ENCODE results near the gene ATAD3B. TPM values are rescaled to one million over a fixed set of nuclear protein-coding genes. Genes with fewer than 3 reads are reported as not detected.
"Not testable (repeated sequence)": the region's sequence is repeated elsewhere in the genome, so short reads cannot be mapped to it uniquely, and the experiment has no call there.

Gene ATAD3B
- total and polyA plus RNA-seq, 2 experiments from 2014 or later: 11.6 to 20.2 TPM

DNA sequence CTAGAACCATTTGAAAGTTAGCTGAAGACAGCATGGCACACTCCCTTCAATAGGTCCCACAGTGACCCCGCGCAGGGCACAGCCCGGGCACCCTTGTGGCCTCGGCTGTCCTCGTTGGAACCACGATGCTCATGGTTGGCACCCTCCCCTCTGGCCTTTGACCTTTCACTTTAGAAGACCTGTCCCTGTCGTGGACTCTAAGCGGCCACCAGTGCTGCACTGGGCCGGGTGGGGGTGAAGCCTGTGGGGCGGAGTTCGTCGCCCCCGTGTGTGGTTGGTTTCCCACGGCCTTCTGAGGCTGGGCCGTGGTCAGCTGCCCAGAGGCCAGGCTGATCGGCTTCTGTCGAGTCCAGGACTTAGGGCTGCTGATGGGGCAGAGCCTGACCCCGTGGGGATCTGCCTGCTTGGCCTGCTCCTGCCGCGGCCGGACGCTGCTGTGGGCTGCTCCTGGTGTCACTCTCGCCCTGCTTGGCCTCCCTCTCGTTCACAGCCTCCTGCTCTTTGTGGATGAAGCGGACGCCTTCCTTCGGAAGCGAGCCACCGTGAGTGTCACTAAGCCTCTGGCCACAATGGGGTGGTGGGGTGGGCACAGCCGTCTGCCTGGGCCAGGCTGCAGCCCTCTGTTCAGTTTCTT lies 53.3 kb downstream of the ATAD3B start:
- H3K27ac ChIP-seq; H3F3A ChIP-seq (ENCODE audit: insufficient read depth); DNase-seq; H3K4me3 ChIP-seq; H3K9me3 ChIP-seq (ENCODE audit: low read depth); H3K9me2 ChIP-seq (ENCODE audit: insufficient read depth); H3K9ac ChIP-seq; H3K4me1 ChIP-seq (ENCODE audit: insufficient read depth); in situ Hi-C loops (cut with MboI); H3K27me3 ChIP-seq (replicated peaks; ENCODE audit: insufficient read depth); H3K4me2 ChIP-seq (ENCODE audit: unreplicated experiment); H2AFZ ChIP-seq; H4K20me1 ChIP-seq (ENCODE audit: insufficient read depth); H3K36me3 ChIP-seq (ENCODE audit: low read depth): not testable (repeated sequence)
- WGBS, 2 experiments (ENCODE audit: low coverage in 1 of 2, low lambda C conversion rate in 2 of 2, missing lambda C conversion rate in 2 of 2): 93 to 97% methylated on average over 23 to 25 of the region's 30 CpGs
- H3K79me2 ChIP-seq (ENCODE audit: insufficient read depth): peaks cover 14% of the 10 kb centered on the region; the same call in 1 of the 2 replicates

DNA sequence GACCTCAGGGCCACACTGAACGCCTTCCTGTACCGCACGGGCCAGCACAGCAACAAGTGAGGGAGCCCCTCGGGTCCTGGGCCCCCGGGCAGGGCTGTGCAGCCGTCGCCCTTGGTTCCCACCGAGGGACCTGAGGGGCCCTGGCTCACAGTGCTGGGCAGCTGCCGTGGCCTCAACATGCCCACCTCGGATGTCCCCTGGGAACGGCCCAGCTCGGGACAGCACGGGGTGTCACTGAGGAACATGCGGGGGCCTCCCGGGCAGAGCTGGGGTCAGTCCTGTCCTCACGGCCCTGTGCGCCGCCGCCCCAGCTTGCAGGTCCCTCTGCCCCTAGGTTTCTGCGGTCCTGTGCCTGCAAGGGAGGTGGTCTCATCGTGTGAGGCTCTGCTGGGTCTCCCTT lies 54.9 kb downstream of the ATAD3B start:
- in situ Hi-C loops (cut with MboI); H2AFZ ChIP-seq; H3K4me3 ChIP-seq: not testable (repeated sequence)

DNA sequence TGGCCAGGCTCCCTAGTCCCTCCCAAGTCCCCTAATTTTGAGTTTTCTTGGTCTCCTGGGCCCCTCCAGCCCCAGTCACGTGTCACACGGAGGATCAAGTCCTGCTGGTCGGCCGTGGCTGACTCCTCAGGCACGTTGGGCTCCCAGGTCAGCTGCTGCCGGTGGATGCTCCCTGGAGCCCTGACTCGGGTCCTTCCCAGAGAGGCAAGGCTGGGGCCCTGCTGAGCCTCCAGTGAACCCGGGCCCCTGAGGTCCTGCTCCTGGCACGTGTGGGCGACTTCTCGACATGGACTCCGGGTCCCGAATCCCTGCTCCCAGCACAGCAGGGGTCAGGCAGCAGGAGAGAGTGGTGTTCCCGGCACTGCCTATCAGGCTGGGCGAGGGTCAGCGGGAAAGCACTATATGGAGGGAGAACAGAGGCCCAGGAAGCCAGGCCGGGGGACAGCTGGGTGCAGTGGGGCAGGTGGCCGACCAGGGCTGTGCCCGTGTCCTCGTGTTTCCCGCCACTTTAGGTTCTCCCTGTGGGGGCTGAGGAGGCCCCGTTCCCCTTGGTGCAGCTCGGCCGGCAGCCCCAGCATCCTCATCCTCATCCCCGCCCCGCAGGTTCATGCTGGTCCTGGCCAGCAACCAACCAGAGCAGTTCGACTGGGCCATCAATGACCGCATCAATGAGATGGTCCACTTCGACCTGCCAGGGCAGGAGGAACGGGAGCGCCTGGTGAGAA lies 55.7 kb downstream of the ATAD3B start:
- TF ChIP-seq EZH2phosphoT487 (IDR thresholded peaks at IDR 0.05; ENCODE audit: insufficient read depth, low read depth): no peak
- TF ChIP-seq EZH2 (IDR thresholded peaks at IDR 0.05; ENCODE audit: insufficient read depth, poor library complexity, severe bottlenecking): no peak
- no peak overlapping the region for H3K4me3 ChIP-seq
- H3K79me2 ChIP-seq (ENCODE audit: insufficient read depth): 0 out of 2 replicates have a peak, but pooled peaks cover 6% of the 10 kb centered on the region
- no peak for DNase-seq
- no peaks in the 10 kb centered on the region for H3K4me1 ChIP-seq (ENCODE audit: insufficient read depth)
- H3K9ac ChIP-seq: no peak overlapping the region
- H3K9me2 ChIP-seq (ENCODE audit: insufficient read depth): no peaks in the 10 kb centered on the region
- no peaks in the 10 kb centered on the region for H4K20me1 ChIP-seq (ENCODE audit: insufficient read depth)
- WGBS, 2 experiments (ENCODE audit: low coverage in 1 of 2, low lambda C conversion rate in 2 of 2, missing lambda C conversion rate in 2 of 2): 93 to 98% methylated on average over 20 to 31 of the region's 31 CpGs
- peaks cover 12% of the 10 kb centered on the region; the same call in 1 of the 2 replicates for H3F3A ChIP-seq (ENCODE audit: insufficient read depth)
- H3K36me3 ChIP-seq (ENCODE audit: low read depth): peaks cover 12% of the 10 kb centered on the region; the same call in 1 of the 2 replicates
- no peak overlapping the region for H3K27ac ChIP-seq
- no peaks in the 10 kb centered on the region for H3K27me3 ChIP-seq (replicated peaks; ENCODE audit: insufficient read depth)
- in situ Hi-C loops (cut with MboI): no loop called here
- no peaks in the 10 kb centered on the region for H3K9me3 ChIP-seq (ENCODE audit: low read depth)
- H3K4me2 ChIP-seq (ENCODE audit: unreplicated experiment): no peak overlapping the region
- H2AFZ ChIP-seq: no peak overlapping the region

More for the DNA sequence above, 54.9 kb downstream of the ATAD3B start:
- H3K27me3 ChIP-seq (replicated peaks; ENCODE audit: insufficient read depth); DNase-seq; H3K9ac ChIP-seq; H3K27ac ChIP-seq; H3K9me3 ChIP-seq (ENCODE audit: low read depth); H4K20me1 ChIP-seq (ENCODE audit: insufficient read depth); H3K4me2 ChIP-seq (ENCODE audit: unreplicated experiment); H3K4me1 ChIP-seq (ENCODE audit: insufficient read depth); H3K9me2 ChIP-seq (ENCODE audit: insufficient read depth); H3F3A ChIP-seq (ENCODE audit: insufficient read depth): not testable (repeated sequence)
- H3K79me2 ChIP-seq (ENCODE audit: insufficient read depth): 0 out of 2 replicates have a peak, but pooled peaks cover 12% of the 10 kb centered on the region
- H3K36me3 ChIP-seq (ENCODE audit: low read depth): peaks cover 12% of the 10 kb centered on the region; the same call in 1 of the 2 replicates
- 93 to 99% methylated on average over 12 to 13 of the region's 21 CpGs for WGBS, 2 experiments (ENCODE audit: low coverage in 1 of 2, low lambda C conversion rate in 2 of 2, missing lambda C conversion rate in 2 of 2)

DNA sequence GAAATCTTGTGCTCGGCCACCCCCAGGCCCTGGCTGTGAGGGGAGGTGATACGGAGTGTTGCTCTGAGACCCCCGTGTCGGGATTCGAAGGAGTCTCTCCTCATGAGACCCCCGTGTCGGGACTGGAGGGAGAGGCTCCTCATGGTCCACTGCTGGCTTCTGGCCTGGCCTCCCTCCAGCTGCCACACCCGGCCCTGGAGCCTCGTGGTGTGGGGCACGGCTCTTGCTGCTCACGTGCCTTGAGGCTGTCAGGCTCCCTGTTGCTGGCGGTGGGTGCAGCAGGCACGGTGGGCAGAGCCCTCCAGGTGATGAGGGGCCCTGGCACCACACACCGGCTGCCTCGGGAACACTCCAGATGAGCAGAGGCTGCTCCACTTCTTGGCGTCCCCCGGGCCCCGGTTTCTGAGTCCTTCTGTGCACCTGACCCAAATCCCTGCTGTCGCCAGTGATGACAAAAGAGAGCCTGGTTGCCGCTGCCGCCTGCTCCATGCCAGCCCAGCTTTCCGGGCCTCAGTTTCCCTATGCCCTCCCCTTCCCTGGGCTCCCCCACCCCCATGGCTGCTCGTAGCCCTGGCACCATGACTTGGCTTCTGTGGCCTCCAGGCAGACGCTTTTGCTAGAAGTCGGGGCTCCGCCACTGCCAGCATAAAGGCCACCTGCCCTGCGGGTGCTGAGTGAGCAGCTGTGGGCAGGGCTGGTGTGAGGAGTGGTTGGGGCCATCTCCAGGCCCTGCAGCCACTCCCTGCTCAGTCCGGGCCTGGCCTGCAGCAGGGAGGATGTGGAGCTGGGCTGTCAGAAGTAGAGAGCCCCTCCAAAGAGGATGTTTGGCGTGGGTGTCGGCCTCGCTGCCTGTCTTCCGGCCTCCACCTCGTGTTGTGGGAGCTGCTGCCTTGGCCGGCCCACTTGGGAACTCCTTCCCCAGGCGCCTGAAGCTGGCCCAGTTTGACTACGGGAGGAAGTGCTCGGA lies 57.0 kb downstream of the ATAD3B start:
- no peaks in the 10 kb centered on the region for H3K9me2 ChIP-seq (ENCODE audit: insufficient read depth)
- no peak overlapping the region for H3K9ac ChIP-seq
- H3K36me3 ChIP-seq (ENCODE audit: low read depth): peaks cover 12% of the 10 kb centered on the region; the same call in 1 of the 2 replicates
- no peak overlapping the region for H3K4me3 ChIP-seq
- no peak for DNase-seq
- H3K27me3 ChIP-seq (replicated peaks; ENCODE audit: insufficient read depth): no peaks in the 10 kb centered on the region
- H3K79me2 ChIP-seq (ENCODE audit: insufficient read depth): 0 out of 2 replicates have a peak, but pooled peaks cover 6% of the 10 kb centered on the region
- WGBS, 2 experiments (ENCODE audit: low coverage in 1 of 2, low lambda C conversion rate in 2 of 2, missing lambda C conversion rate in 2 of 2): 82 to 84% methylated on average over 35 to 36 of the region's 37 CpGs
- no peaks in the 10 kb centered on the region for H3K9me3 ChIP-seq (ENCODE audit: low read depth)
- H4K20me1 ChIP-seq (ENCODE audit: insufficient read depth): no peaks in the 10 kb centered on the region
- H3K27ac ChIP-seq: no peak overlapping the region
- TF ChIP-seq EZH2 (IDR thresholded peaks at IDR 0.05; ENCODE audit: insufficient read depth, poor library complexity, severe bottlenecking) (no peak), EZH2phosphoT487 (IDR thresholded peaks at IDR 0.05; ENCODE audit: insufficient read depth, low read depth) (no peak)
- H3K4me1 ChIP-seq (ENCODE audit: insufficient read depth): no peaks in the 10 kb centered on the region
- in situ Hi-C loops (cut with MboI): no loop called here
- no peak overlapping the region for H3K4me2 ChIP-seq (ENCODE audit: unreplicated experiment)
- H3F3A ChIP-seq (ENCODE audit: insufficient read depth): peaks cover 12% of the 10 kb centered on the region; the same call in 1 of the 2 replicates
- H2AFZ ChIP-seq: no peak overlapping the region
